ENCODE measurements around the gene SBF2. TPM values are rescaled to one million over a fixed set of nuclear protein-coding genes. Genes with fewer than 3 reads are reported as not detected.

SBF2 gene
- total and polyA plus RNA-seq, 7 experiments from 2014 or later, result 4.2 to 35.2 (median 13.3) TPM

GRCh38 chr11:9806946-9807687 is 486.9 kb downstream of the SBF2 start:
- Mint-ChIP-seq H3K27ac (peak overlapping the region in 1 of 9 donors; percentile 21), H3K4me3 (no peak overlapping the region), H3K4me1 (peaks cover 0 to 3% (median 0%) of the 10 kb centered on the region in 7 donors), H3K36me3 (peaks cover 16 to 53% (median 39%) of the 10 kb centered on the region in 5 donors), H3K9me3 (no peaks in the 10 kb centered on the region), H3K27me3 (no peaks in the 10 kb centered on the region)
- ChIA-PET CTCF (no interaction called here), POLR2A (no interaction called here)
- no peaks in the 10 kb centered on the region for H3K4me1 ChIP-seq (ENCODE audit: control insufficient read depth in 2 of 2, insufficient read depth in 2 of 2, low read length in 2 of 2)
- no peaks in the 10 kb centered on the region for H3K9me3 ChIP-seq (ENCODE audit: control insufficient read depth in 2 of 3, low read length in 3 of 3)
- intact Hi-C loops (cut with micrococcal nuclease), result no loop called here
- no peak overlapping the region for H3K4me3 ChIP-seq (ENCODE audit: low read length)
- no peak for ATAC-seq
- H3K36me3 ChIP-seq (ENCODE audit: control insufficient read depth in 2 of 3, insufficient read depth in 3 of 3, low read length in 3 of 3), result peaks cover 0 to 13% (median 0%) of the 10 kb centered on the region in 3 experiments
- no peaks in the 10 kb centered on the region for H3K27me3 ChIP-seq (ENCODE audit: control insufficient read depth in 2 of 2, insufficient read depth in 2 of 2, low read length in 2 of 2)
- no peak overlapping the region for H3K27ac ChIP-seq (ENCODE audit: low read depth, low read length)
- no peak for DNase-seq

GRCh38 chr11:9804419-9804902 is 489.6 kb downstream of the SBF2 start:
- H3K27ac Mint-ChIP-seq, result no peak overlapping the region
- H3K36me3 Mint-ChIP-seq, result peaks cover 9 to 40% (median 24%) of the 10 kb centered on the region in 5 donors
- CTCF ChIA-PET, result no interaction called here

DNA sequence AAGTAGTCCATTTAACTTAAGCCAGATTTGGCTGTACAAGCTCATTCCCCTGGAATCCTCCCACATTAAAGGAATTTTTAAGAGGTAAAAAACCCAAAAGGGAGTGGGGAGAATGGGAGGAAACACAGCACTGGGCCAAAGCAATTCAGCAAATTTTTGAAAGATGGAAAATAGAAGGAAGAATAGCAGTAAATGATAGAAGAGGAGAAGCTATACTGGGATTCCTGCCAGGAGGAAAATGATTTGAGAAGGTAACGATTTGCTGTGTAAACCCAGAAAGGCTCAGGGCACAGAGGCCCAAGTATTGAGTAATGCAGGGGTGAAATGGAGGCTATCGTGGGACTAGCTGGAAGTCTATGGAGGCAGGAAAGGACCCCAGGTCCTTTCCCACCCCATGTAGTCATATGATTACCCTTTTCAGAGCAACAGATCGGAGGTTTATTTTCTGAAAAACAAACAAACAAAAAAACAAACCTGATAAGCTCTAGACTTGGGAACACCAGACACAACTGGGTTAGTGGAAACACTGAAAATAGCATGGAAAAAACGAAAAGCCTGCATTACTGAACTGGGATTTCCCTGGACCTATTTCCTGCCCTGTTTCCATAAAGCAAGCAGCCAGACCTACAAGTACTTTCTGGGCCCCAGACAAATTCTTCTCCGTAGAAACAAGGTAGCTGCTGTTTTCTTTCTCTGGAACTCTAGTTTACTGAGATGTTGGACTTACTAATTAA is 490.2 kb downstream of the SBF2 start:
- Mint-ChIP-seq H3K27me3 (no peaks in the 10 kb centered on the region), H3K27ac (peak overlapping the region in 1 of 9 donors; percentile 64), H3K9me3 (no peaks in the 10 kb centered on the region), H3K4me1 (peaks cover 0 to 3% (median 0%) of the 10 kb centered on the region in 7 donors), H3K36me3 (peaks cover 9 to 39% (median 21%) of the 10 kb centered on the region in 5 donors), H3K4me3 (no peak overlapping the region)
- H3K36me3 ChIP-seq (ENCODE audit: control insufficient read depth in 2 of 3, insufficient read depth in 3 of 3, low read length in 3 of 3), result peaks cover 0 to 13% (median 0%) of the 10 kb centered on the region in 3 experiments
- H3K27ac ChIP-seq (ENCODE audit: low read depth, low read length), result no peak overlapping the region
- H3K4me3 ChIP-seq (ENCODE audit: low read length), result no peak overlapping the region
- ATAC-seq, result no peak
- DNase-seq, result no peak
- ChIA-PET POLR2A (no interaction called here), CTCF (no interaction called here)
- H3K27me3 ChIP-seq (ENCODE audit: control insufficient read depth in 2 of 2, insufficient read depth in 2 of 2, low read length in 2 of 2), result no peaks in the 10 kb centered on the region
- H3K4me1 ChIP-seq (ENCODE audit: control insufficient read depth in 2 of 2, insufficient read depth in 2 of 2, low read length in 2 of 2), result no peaks in the 10 kb centered on the region
- no peaks in the 10 kb centered on the region for H3K9me3 ChIP-seq (ENCODE audit: control insufficient read depth in 2 of 3, low read length in 3 of 3)
- intact Hi-C loops (cut with micrococcal nuclease), result no loop called here

More at GRCh38 chr11:9804419-9804902, 489.6 kb downstream of the SBF2 start:
- H3K4me1 Mint-ChIP-seq, result peaks cover 0 to 3% (median 0%) of the 10 kb centered on the region in 7 donors
- no peak overlapping the region for H3K4me3 Mint-ChIP-seq
- Histone ChIP-seq H3K36me3 (ENCODE audit: control insufficient read depth in 2 of 3, insufficient read depth in 3 of 3, low read length in 3 of 3) (peaks cover 0 to 13% (median 0%) of the 10 kb centered on the region in 3 experiments), H3K27me3 (ENCODE audit: control insufficient read depth in 2 of 2, insufficient read depth in 2 of 2, low read length in 2 of 2) (no peaks in the 10 kb centered on the region), H3K27ac (ENCODE audit: low read depth, low read length) (no peak overlapping the region), H3K4me1 (ENCODE audit: control insufficient read depth in 2 of 2, insufficient read depth in 2 of 2, low read length in 2 of 2) (no peaks in the 10 kb centered on the region), H3K9me3 (ENCODE audit: control insufficient read depth in 2 of 3, low read length in 3 of 3) (no peaks in the 10 kb centered on the region), H3K4me3 (ENCODE audit: low read length) (no peak overlapping the region)
- ATAC-seq, result no peak
- no peaks in the 10 kb centered on the region for H3K9me3 Mint-ChIP-seq
- no peak for DNase-seq
- intact Hi-C loops (cut with micrococcal nuclease), result no loop called here
- no peaks in the 10 kb centered on the region for H3K27me3 Mint-ChIP-seq
- POLR2A ChIA-PET, result no interaction called here

- H3K4me1 ChIP-seq (ENCODE audit: control insufficient read depth in 2 of 2, insufficient read depth in 2 of 2, low read length in 2 of 2), result no peaks in the 10 kb centered on the region
- Mint-ChIP-seq H3K9me3 (no peaks in the 10 kb centered on the region), H3K27me3 (no peaks in the 10 kb centered on the region), H3K36me3 (peaks cover 8 to 30% (median 14%) of the 10 kb centered on the region in 5 donors), H3K4me1 (peaks cover 0 to 3% (median 0%) of the 10 kb centered on the region in 7 donors), H3K27ac (no peak overlapping the region), H3K4me3 (no peak overlapping the region)
- H3K9me3 ChIP-seq (ENCODE audit: control insufficient read depth in 2 of 3, low read length in 3 of 3), result no peaks in the 10 kb centered on the region
- H3K4me3 ChIP-seq (ENCODE audit: low read length), result no peak overlapping the region
- ChIA-PET CTCF (no interaction called here), POLR2A (interaction anchor here (0.7 kb wide), 1 partner anchor 19 kb away, joined by 3 read pairs; no protein-coding TSS in a partner anchor)
- no peak for ATAC-seq
- no peak overlapping the region for H3K27ac ChIP-seq (ENCODE audit: low read depth, low read length)
- DNase-seq, result no peak
- no peaks in the 10 kb centered on the region for H3K27me3 ChIP-seq (ENCODE audit: control insufficient read depth in 2 of 2, insufficient read depth in 2 of 2, low read length in 2 of 2)
- intact Hi-C loops (cut with micrococcal nuclease), result no loop called here
- H3K36me3 ChIP-seq (ENCODE audit: control insufficient read depth in 2 of 3, insufficient read depth in 3 of 3, low read length in 3 of 3), result peaks cover 0 to 5% (median 0%) of the 10 kb centered on the region in 3 experiments
These were observed 491.6 kb downstream of the SBF2 start for GRCh38 chr11:9802291-9802861.

DNA sequence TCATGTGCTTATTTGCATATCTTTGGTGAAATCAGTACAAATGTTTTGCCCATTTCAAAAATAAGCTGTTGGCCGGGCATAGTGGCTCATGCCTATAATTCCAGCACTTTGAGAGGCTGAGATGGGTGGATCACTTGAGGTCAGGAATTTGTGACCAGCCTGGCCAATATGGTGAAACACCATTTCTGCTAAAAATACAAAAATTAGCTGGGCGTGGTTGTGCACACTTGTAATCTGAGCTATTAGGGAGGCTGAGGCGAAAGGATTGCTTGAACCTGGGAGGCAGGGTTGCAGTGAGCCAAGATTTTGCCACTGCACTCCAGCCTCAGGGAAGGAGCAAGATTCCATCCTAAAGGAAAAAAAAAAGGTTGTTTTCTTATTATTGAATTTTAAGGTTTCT is 494.1 kb downstream of the SBF2 start:
- intact Hi-C loops (cut with micrococcal nuclease), result no loop called here
- POLR2A ChIA-PET, result no interaction called here
- DNase-seq (no peak), ATAC-seq (no peak)
- Mint-ChIP-seq H3K36me3 (peaks cover 0 to 21% (median 5%) of the 10 kb centered on the region in 5 donors), H3K4me1 (peaks cover 0 to 3% (median 0%) of the 10 kb centered on the region in 7 donors), H3K27ac (no peak overlapping the region), H3K9me3 (no peaks in the 10 kb centered on the region), H3K27me3 (no peaks in the 10 kb centered on the region), H3K4me3 (no peak overlapping the region)
- H3K4me3 ChIP-seq (ENCODE audit: low read length), result no peak overlapping the region
- CTCF ChIA-PET, result no interaction called here
- no peak overlapping the region for H3K27ac ChIP-seq (ENCODE audit: low read depth, low read length)
- H3K36me3 ChIP-seq (ENCODE audit: control insufficient read depth in 2 of 3, insufficient read depth in 3 of 3, low read length in 3 of 3), result no peaks in the 10 kb centered on the region
- no peaks in the 10 kb centered on the region for H3K4me1 ChIP-seq (ENCODE audit: control insufficient read depth in 2 of 2, insufficient read depth in 2 of 2, low read length in 2 of 2)
- no peaks in the 10 kb centered on the region for H3K9me3 ChIP-seq (ENCODE audit: control insufficient read depth in 2 of 3, low read length in 3 of 3)
- H3K27me3 ChIP-seq (ENCODE audit: control insufficient read depth in 2 of 2, insufficient read depth in 2 of 2, low read length in 2 of 2), result no peaks in the 10 kb centered on the region

GRCh38 chr11:9797300-9797699 is 496.7 kb downstream of the SBF2 start:
- Mint-ChIP-seq H3K9me3 (no peaks in the 10 kb centered on the region), H3K27ac (peak overlapping the region in 1 of 9 donors; percentile 31), H3K36me3 (peaks cover 0 to 19% (median 1%) of the 10 kb centered on the region in 5 donors), H3K27me3 (no peaks in the 10 kb centered on the region), H3K4me1 (peaks cover 0 to under 1% (median 0%) of the 10 kb centered on the region in 7 donors), H3K4me3 (no peak overlapping the region)
- ATAC-seq (no peak), DNase-seq (no peak)
- H3K36me3 ChIP-seq (ENCODE audit: control insufficient read depth in 2 of 3, insufficient read depth in 3 of 3, low read length in 3 of 3), result peaks cover 0 to 4% (median 0%) of the 10 kb centered on the region in 3 experiments
- no peaks in the 10 kb centered on the region for H3K4me1 ChIP-seq (ENCODE audit: control insufficient read depth in 2 of 2, insufficient read depth in 2 of 2, low read length in 2 of 2)
- H3K27me3 ChIP-seq (ENCODE audit: control insufficient read depth in 2 of 2, insufficient read depth in 2 of 2, low read length in 2 of 2), result no peaks in the 10 kb centered on the region
- ChIA-PET POLR2A (no interaction called here), CTCF (no interaction called here)
- H3K27ac ChIP-seq (ENCODE audit: low read depth, low read length), result no peak overlapping the region
- H3K4me3 ChIP-seq (ENCODE audit: low read length), result no peak overlapping the region
- no peaks in the 10 kb centered on the region for H3K9me3 ChIP-seq (ENCODE audit: control insufficient read depth in 2 of 3, low read length in 3 of 3)
- intact Hi-C loops (cut with micrococcal nuclease), result no loop called here

All from naive thymus-derived CD4-positive, alpha-beta T cell (primary cell).